ENCODE measurements around the gene WWC1.
"Not testable (repeated sequence)": the region's sequence is repeated elsewhere in the genome, so short reads cannot be mapped to it uniquely, and the experiment has no call there.

WWC1 gene

GRCh38 chr5:168411871-168412270, 120.4 kb downstream of the WWC1 start:
- DNase-seq (ENCODE audit: low spot score): no peak

- DNase-seq (ENCODE audit: low spot score): no peak
Measured at GRCh38 chr5:168413062-168413461, 121.6 kb downstream of the WWC1 start.

GRCh38 chr5:168413596-168413995, 122.2 kb downstream of the WWC1 start:
- DNase-seq (ENCODE audit: low spot score): no peak

- DNase-seq (ENCODE audit: low spot score): no peak
Measured at GRCh38 chr5:168415401-168415800, 124.0 kb downstream of the WWC1 start.

- DNase-seq (ENCODE audit: low spot score): no peak
Measured at GRCh38 chr5:168415971-168416370, 124.5 kb downstream of the WWC1 start.

GRCh38 chr5:168417731-168418429, 126.4 kb downstream of the WWC1 start:
- no peak for DNase-seq (ENCODE audit: low spot score)

- no peak for DNase-seq (ENCODE audit: low spot score)
Measured at GRCh38 chr5:168420461-168420860, 129.0 kb downstream of the WWC1 start.

- DNase-seq (ENCODE audit: low spot score): no peak
Measured at GRCh38 chr5:168422431-168422830, 131.0 kb downstream of the WWC1 start.

- DNase-seq (ENCODE audit: low spot score): no peak
Measured at GRCh38 chr5:168423478-168423877, 132.0 kb downstream of the WWC1 start.

- DNase-seq (ENCODE audit: low spot score): no peak
Measured at GRCh38 chr5:168423971-168424370, 132.5 kb downstream of the WWC1 start.

GRCh38 chr5:168424594-168425323, 133.3 kb downstream of the WWC1 start:
- no peak for DNase-seq (ENCODE audit: low spot score)

GRCh38 chr5:168426007-168426863, 134.8 kb downstream of the WWC1 start:
- DNase-seq (ENCODE audit: low spot score): no peak

- DNase-seq (ENCODE audit: low spot score): no peak
Measured at GRCh38 chr5:168426864-168427172, 135.4 kb downstream of the WWC1 start.

- no peak for DNase-seq (ENCODE audit: low spot score)
Measured at GRCh38 chr5:168427224-168427623, 135.8 kb downstream of the WWC1 start.

GRCh38 chr5:168428552-168428951, 137.1 kb downstream of the WWC1 start:
- DNase-seq (ENCODE audit: low spot score): no peak

GRCh38 chr5:168430296-168430695, 138.9 kb downstream of the WWC1 start:
- DNase-seq (ENCODE audit: low spot score): no peak

- no peak for DNase-seq (ENCODE audit: low spot score)
Measured at GRCh38 chr5:168432903-168433302, 141.5 kb downstream of the WWC1 start.

- DNase-seq (ENCODE audit: low spot score): no peak
Measured at GRCh38 chr5:168434001-168434400, 142.6 kb downstream of the WWC1 start.

- no peak for DNase-seq (ENCODE audit: low spot score)
Measured at GRCh38 chr5:168434746-168435321, 143.4 kb downstream of the WWC1 start.

- not testable (repeated sequence) for DNase-seq (ENCODE audit: low spot score)
Measured at GRCh38 chr5:168435340-168435739, 143.9 kb downstream of the WWC1 start.

GRCh38 chr5:168438349-168438748, 146.9 kb downstream of the WWC1 start:
- DNase-seq (ENCODE audit: low spot score): no peak

- DNase-seq (ENCODE audit: low spot score): no peak
Measured at GRCh38 chr5:168443533-168443932, 152.1 kb downstream of the WWC1 start.
